HUES64 (cell line): ENCODE data around the gene CDC42.

Source experiments
- H3K27ac ChIP-seq: 2 replicates; pipeline ENCODE4 v1.7.0; 2013; ENCODE audit warnings: low read depth, low read length, inconsistent platforms
- H3K27me3 ChIP-seq: 2 replicates; pipeline ENCODE4 v1.6.1; 2013; ENCODE audit warnings: mild to moderate bottlenecking, low read length; ENCODE audit not compliant: insufficient read depth
- H3K36me3 ChIP-seq: 2 replicates; pipeline ENCODE4 v1.6.1; 2013; ENCODE audit warnings: mild to moderate bottlenecking, low read length; ENCODE audit not compliant: insufficient read depth
- H3K4me1 ChIP-seq: 2 replicates; pipeline ENCODE4 v1.6.1; 2013; ENCODE audit warnings: mild to moderate bottlenecking, low read length, moderate library complexity; ENCODE audit not compliant: insufficient read depth
- H3K4me3 ChIP-seq: 2 replicates; pipeline ENCODE4 v1.5.1; 2013; ENCODE audit warnings: mild to moderate bottlenecking, low read length, moderate library complexity
- H3K9ac ChIP-seq: 2 replicates; pipeline ENCODE4 v1.6.1; 2013; ENCODE audit warnings: mild to moderate bottlenecking, low read depth, low read length
- H3K9me3 ChIP-seq: 2 replicates; pipeline ENCODE4 v1.6.1; 2013; ENCODE audit warnings: low read depth, low read length; ENCODE audit not compliant: insufficient read depth
- WGBS: fragments of 150-250, 120-280 bp; methylation state at CpG from one replicate; pipeline ENCODE4 v1.1.7; 2013; ENCODE audit warnings: missing lambda C conversion rate; 5-methylcytosine and 5-hydroxymethylcytosine counted together

CDC42 gene

GRCh38 chr1:22111620-22112019, 59.1 kb downstream of the CDC42 start:
- Histone ChIP-seq H3K36me3 (peaks cover 18% of the 10 kb centered on the region; the same call in 1 of the 2 replicates), H3K27me3 (no peaks in the 10 kb centered on the region), H3K4me1 (peaks cover 11% of the 10 kb centered on the region), H3K4me3 (no peak overlapping the region), H3K9ac (no peak overlapping the region), H3K27ac (no peak overlapping the region), H3K9me3 (no peaks in the 10 kb centered on the region)
- 91% methylated on average over 3 of the region's 3 CpGs for WGBS

GRCh38 chr1:22112554-22112953, 60.0 kb downstream of the CDC42 start:
- no peak overlapping the region for H3K27ac ChIP-seq
- no peaks in the 10 kb centered on the region for H3K9me3 ChIP-seq
- WGBS = 86% methylated on average over 3 of the region's 3 CpGs
- peaks cover 15% of the 10 kb centered on the region; the same call in 1 of the 2 replicates for H3K36me3 ChIP-seq
- H3K27me3 ChIP-seq = no peaks in the 10 kb centered on the region
- no peak overlapping the region for H3K4me3 ChIP-seq
- H3K4me1 ChIP-seq = peaks cover 11% of the 10 kb centered on the region
- H3K9ac ChIP-seq = no peak overlapping the region

GRCh38 chr1:22114083-22115012, 61.8 kb downstream of the CDC42 start:
- WGBS = 74% methylated on average over 17 of the region's 18 CpGs
- Histone ChIP-seq H3K4me1 (peaks cover 11% of the 10 kb centered on the region), H3K36me3 (peaks cover 7% of the 10 kb centered on the region; the same call in 1 of the 2 replicates), H3K9me3 (no peaks in the 10 kb centered on the region), H3K27me3 (no peaks in the 10 kb centered on the region), H3K27ac (no peak overlapping the region), H3K4me3 (no peak overlapping the region), H3K9ac (no peak overlapping the region)

- 94% methylated on average over 6 of the region's 6 CpGs for WGBS
- peaks cover 11% of the 10 kb centered on the region for H3K4me1 ChIP-seq
- no peak overlapping the region for H3K9ac ChIP-seq
- H3K36me3 ChIP-seq = peaks cover 7% of the 10 kb centered on the region; the same call in 1 of the 2 replicates
- no peaks in the 10 kb centered on the region for H3K9me3 ChIP-seq
- H3K27ac ChIP-seq = no peak overlapping the region
- H3K4me3 ChIP-seq = no peak overlapping the region
- H3K27me3 ChIP-seq = no peaks in the 10 kb centered on the region
Measured at GRCh38 chr1:22115286-22115685, 62.8 kb downstream of the CDC42 start.

- H3K4me1 ChIP-seq = peaks cover 20% of the 10 kb centered on the region
- 95% methylated on average over 4 of the region's 4 CpGs for WGBS
- H3K36me3 ChIP-seq = peaks cover 7% of the 10 kb centered on the region; the same call in 1 of the 2 replicates
- no peak overlapping the region for H3K4me3 ChIP-seq
- H3K27ac ChIP-seq = no peak overlapping the region
- H3K9me3 ChIP-seq = no peaks in the 10 kb centered on the region
- H3K27me3 ChIP-seq = no peaks in the 10 kb centered on the region
- H3K9ac ChIP-seq = no peak overlapping the region
Measured at GRCh38 chr1:22117238-22117637, 64.7 kb downstream of the CDC42 start.

GRCh38 chr1:22117851-22118250, 65.3 kb downstream of the CDC42 start:
- 0 out of 2 replicates have a peak, but pooled peaks cover 2% of the 10 kb centered on the region for H3K36me3 ChIP-seq
- H3K27me3 ChIP-seq = no peaks in the 10 kb centered on the region
- no peak overlapping the region for H3K4me3 ChIP-seq
- WGBS = 93% methylated on average over 5 of the region's 5 CpGs
- H3K4me1 ChIP-seq = peaks cover 26% of the 10 kb centered on the region
- no peak overlapping the region for H3K9ac ChIP-seq
- H3K27ac ChIP-seq = no peak overlapping the region
- H3K9me3 ChIP-seq = no peaks in the 10 kb centered on the region

- H3K9me3 ChIP-seq = no peaks in the 10 kb centered on the region
- H3K27me3 ChIP-seq = no peaks in the 10 kb centered on the region
- H3K27ac ChIP-seq = no peak overlapping the region
- 84% methylated on average over 8 of the region's 8 CpGs for WGBS
- H3K4me3 ChIP-seq = no peak overlapping the region
- H3K4me1 ChIP-seq = peaks cover 26% of the 10 kb centered on the region
- H3K9ac ChIP-seq = no peak overlapping the region
- H3K36me3 ChIP-seq = no peaks in the 10 kb centered on the region
Measured at GRCh38 chr1:22118291-22118992, 65.9 kb downstream of the CDC42 start.

- Histone ChIP-seq H3K4me1 (peaks cover 18% of the 10 kb centered on the region), H3K27ac (no peak overlapping the region), H3K27me3 (no peaks in the 10 kb centered on the region), H3K9ac (no peak overlapping the region), H3K9me3 (no peaks in the 10 kb centered on the region), H3K4me3 (no peak overlapping the region), H3K36me3 (no peaks in the 10 kb centered on the region)
- WGBS = 97% methylated on average over 44 of the region's 44 CpGs
Measured at GRCh38 chr1:22119626-22120468, 67.3 kb downstream of the CDC42 start.

- Histone ChIP-seq H3K27me3 (no peaks in the 10 kb centered on the region), H3K27ac (no peak overlapping the region), H3K4me1 (peaks cover 15% of the 10 kb centered on the region; the same call in 1 of the 2 replicates), H3K36me3 (no peaks in the 10 kb centered on the region), H3K9me3 (no peaks in the 10 kb centered on the region), H3K9ac (no peak overlapping the region), H3K4me3 (no peak overlapping the region)
- WGBS = 93% methylated on average over 11 of the region's 11 CpGs
Measured at GRCh38 chr1:22120469-22120790, 67.9 kb downstream of the CDC42 start.

GRCh38 chr1:22121421-22121911, 69.0 kb downstream of the CDC42 start:
- H3K9ac ChIP-seq = no peak overlapping the region
- H3K27me3 ChIP-seq = no peaks in the 10 kb centered on the region
- no peaks in the 10 kb centered on the region for H3K9me3 ChIP-seq
- no peak overlapping the region for H3K4me3 ChIP-seq
- H3K36me3 ChIP-seq = no peaks in the 10 kb centered on the region
- no peak overlapping the region; the same call in 1 of the 2 replicates for H3K27ac ChIP-seq
- WGBS = 51% methylated on average over 15 of the region's 15 CpGs
- H3K4me1 ChIP-seq = peaks cover 15% of the 10 kb centered on the region; the same call in 1 of the 2 replicates
